SK-N-DZ (cell line): ENCODE results near the gene CCDC124.
"Not testable (repeated sequence)": the region's sequence is repeated elsewhere in the genome, so short reads cannot be mapped to it uniquely, and the experiment has no call there.

Source experiments
- DNase-seq: peaks from one replicate; pipeline ENCODE4 v3.0.0-alpha.2; 2015; ENCODE audit warnings: low spot score
- small RNA-seq, 2 experiments: library from RNA; depleted of rRNA; stranded (forward); fragments of <200 nt; gene quantifications; one replicate each; pipeline ENCODE3, GENCODE V24; 2014

CCDC124 gene

GRCh38 chr19:17981611-17982010, 48.8 kb downstream of the CCDC124 start:
- DNase-seq: no peak

- DNase-seq: no peak
Measured at GRCh38 chr19:17982430-17982829, 49.6 kb downstream of the CCDC124 start.

- DNase-seq: no peak
Measured at GRCh38 chr19:17985037-17985818, 52.4 kb downstream of the CCDC124 start.

- not testable (repeated sequence) for DNase-seq
Measured at GRCh38 chr19:17986569-17986968, 53.8 kb downstream of the CCDC124 start.

DNA sequence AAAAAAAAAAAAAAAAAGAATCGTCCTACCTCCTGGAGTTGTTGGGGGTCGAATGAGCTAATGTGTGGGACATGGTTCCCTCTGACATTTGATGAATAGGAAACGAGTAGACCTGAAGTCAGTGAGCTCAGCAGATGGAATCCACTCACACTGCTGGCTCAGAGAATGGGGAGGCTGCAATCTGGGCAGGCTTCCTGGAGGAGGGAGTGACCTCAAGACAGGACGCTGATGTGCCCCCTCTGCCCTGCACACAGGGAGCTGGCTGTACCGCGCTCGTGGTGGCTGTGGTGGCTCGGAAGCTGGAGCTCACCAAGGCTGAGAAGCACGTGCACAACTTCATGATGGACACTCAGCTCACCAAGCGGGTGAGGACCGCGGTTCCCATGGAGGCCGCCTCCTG, 55.3 kb downstream of the CCDC124 start:
- no peak for DNase-seq

DNA sequence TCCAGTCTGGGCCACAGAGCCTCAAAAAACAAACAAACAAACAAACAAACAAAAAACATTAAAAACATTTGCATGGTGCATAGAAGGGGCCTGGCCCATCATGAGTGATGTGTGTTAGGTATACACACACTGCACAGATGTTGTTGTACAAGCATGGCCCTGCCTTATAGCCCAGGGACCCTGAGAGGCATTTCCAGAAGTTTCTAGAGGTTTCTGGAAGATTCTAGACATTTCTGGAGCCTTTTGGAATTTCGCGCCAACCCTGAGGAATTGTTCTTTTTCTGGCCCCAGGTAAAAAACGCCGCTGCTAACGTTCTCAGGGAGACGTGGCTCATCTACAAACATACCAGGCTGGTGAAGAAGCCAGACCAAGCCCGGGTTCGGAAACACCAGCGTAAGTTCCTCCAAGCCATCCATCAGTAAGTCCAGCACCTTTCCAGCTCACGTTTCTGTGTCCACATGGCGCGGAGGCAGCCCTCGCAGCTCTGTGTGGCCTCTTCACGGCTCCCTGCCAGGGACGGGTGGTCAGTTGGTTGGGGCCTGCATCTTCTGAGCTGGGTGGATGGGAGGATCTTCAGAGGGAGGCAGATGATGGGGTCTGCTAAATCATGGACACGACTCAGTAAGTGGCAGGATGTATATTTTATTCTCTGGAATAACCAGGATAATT, 56.7 kb downstream of the CCDC124 start:
- DNase-seq: no peak

DNA sequence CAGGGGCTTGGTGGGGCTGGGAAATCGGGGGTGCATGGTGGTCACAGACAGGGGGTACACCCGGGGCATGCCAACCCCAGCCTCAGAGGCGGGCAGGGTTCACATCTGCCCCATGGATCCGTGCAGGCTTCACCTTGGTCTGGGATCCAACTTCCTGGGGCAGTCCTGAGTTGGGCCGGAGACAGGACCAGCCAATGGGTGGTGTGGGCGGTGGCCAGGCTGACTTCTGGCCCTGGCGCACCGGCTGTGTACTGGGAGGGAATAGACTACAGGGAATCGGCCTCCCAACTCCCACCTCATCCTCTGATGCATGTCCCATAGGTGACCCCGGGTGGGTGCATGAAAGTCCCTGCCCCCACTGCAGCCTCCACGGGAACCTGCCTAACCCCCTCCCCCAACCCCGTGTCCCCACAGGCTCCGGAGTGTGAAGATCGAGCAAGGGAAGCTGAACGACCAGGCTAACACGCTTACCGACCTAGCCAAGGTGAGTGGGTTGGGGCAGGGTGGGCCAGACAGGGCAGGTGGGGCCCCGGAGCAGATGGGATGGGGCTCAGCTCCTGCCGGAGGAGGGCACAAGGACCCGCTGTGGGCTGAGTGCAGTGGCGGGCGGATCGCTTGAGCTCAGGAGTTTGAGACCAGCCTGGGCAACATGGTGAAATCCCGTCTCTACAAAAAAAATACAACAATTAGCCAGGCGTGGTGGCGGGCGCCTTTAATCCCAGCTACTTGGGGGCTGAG, 60.4 kb downstream of the CCDC124 start:
- DNase-seq: no peak

Small RNA genes within 50 kb of the gene (small RNA-seq; reads per million reads assigned to genes)
- gene RNA5SP468: 0 reads per million in 2 experiments
